Measurements from ENCODE around the gene SPPL3. TPM values are rescaled to one million over a fixed set of nuclear protein-coding genes. Genes with fewer than 3 reads are reported as not detected.

Gene SPPL3
- total and polyA plus RNA-seq, 2 experiments from 2014 or later: 20.0 to 67.3 TPM

DNA sequence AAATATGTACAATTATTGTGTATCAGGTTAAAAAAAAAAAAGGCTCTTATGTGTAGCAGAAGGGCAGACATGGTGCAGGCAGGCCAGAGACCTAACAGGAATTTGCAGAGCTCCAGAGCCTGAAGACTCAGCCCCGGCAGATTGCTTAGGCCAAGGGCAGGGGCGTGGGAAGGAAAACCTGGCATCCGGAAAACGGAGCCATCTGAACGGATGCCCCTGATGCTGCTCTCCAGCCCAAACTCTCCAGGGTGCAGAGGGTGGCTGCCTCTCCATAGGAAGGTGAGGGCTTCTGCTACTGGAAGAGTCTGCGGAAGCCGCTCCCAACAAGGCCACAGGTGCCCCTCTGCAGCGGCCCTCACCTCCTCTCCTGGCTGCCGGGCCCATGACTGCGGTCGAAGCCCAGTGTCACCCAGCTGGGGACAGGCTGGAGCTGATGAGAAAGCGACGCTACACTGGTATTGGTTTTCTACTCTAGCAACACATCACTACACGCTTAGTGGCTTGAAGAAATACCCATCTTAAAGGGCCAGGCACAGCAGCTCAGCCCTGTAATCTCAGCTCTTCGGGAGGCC lies 159.2 kb downstream of the SPPL3 start:
- Histone ChIP-seq H4K20me1 (ENCODE audit: insufficient read depth, poor library complexity, severe bottlenecking) (no peaks in the 10 kb centered on the region), H2AFZ (no peak overlapping the region), H3K4me3 (no peak overlapping the region), H3K9me2 (replicated peaks; ENCODE audit: insufficient read depth) (no peaks in the 10 kb centered on the region), H3K36me3 (replicated peaks; ENCODE audit: insufficient read depth, low read depth) (no peaks in the 10 kb centered on the region), H3K4me1 (ENCODE audit: insufficient read depth) (no peaks in the 10 kb centered on the region), H3K79me2 (no peaks in the 10 kb centered on the region), H3K4me2 (no peak overlapping the region), H3K9me3 (ENCODE audit: low read depth) (no peaks in the 10 kb centered on the region), H3K27me3 (no peaks in the 10 kb centered on the region), H3K27ac (no peak overlapping the region)
- TF ChIP-seq CTCF (IDR thresholded peaks at IDR 0.05; ENCODE audit: poor library complexity): no peak
- no peak for TF ChIP-seq EZH2 (IDR thresholded peaks at IDR 0.05; ENCODE audit: borderline replicate concordance)
- no peak for TF ChIP-seq EZH2phosphoT487 (IDR thresholded peaks at IDR 0.05; ENCODE audit: low read depth, severe bottlenecking, unreplicated experiment)
- DNase-seq (ENCODE audit: low spot score): no peak
- WGBS (ENCODE audit: low lambda C conversion rate, missing lambda C conversion rate): 89% methylated on average over 15 of the region's 15 CpGs

GRCh38 chr12:120741476-120742421 lies 162.4 kb downstream of the SPPL3 start:
- no peak overlapping the region for H3K27ac ChIP-seq
- no peaks in the 10 kb centered on the region for H3K4me1 ChIP-seq (ENCODE audit: insufficient read depth)
- no peak overlapping the region for H3K4me2 ChIP-seq
- no peaks in the 10 kb centered on the region for H3K27me3 ChIP-seq
- no peak for DNase-seq (ENCODE audit: low spot score)
- no peaks in the 10 kb centered on the region for H3K9me2 ChIP-seq (replicated peaks; ENCODE audit: insufficient read depth)
- TF ChIP-seq CTCF (IDR thresholded peaks at IDR 0.05; ENCODE audit: poor library complexity) (no peak), EZH2 (IDR thresholded peaks at IDR 0.05; ENCODE audit: borderline replicate concordance) (no peak), EZH2phosphoT487 (IDR thresholded peaks at IDR 0.05; ENCODE audit: low read depth, severe bottlenecking, unreplicated experiment) (no peak)
- no peaks in the 10 kb centered on the region for H3K79me2 ChIP-seq
- no peaks in the 10 kb centered on the region for H3K36me3 ChIP-seq (replicated peaks; ENCODE audit: insufficient read depth, low read depth)
- H3K4me3 ChIP-seq: no peak overlapping the region
- WGBS (ENCODE audit: low lambda C conversion rate, missing lambda C conversion rate): 91% methylated on average over 32 of the region's 33 CpGs
- no peak overlapping the region for H2AFZ ChIP-seq
- H4K20me1 ChIP-seq (ENCODE audit: insufficient read depth, poor library complexity, severe bottlenecking): no peaks in the 10 kb centered on the region
- no peaks in the 10 kb centered on the region for H3K9me3 ChIP-seq (ENCODE audit: low read depth)

- Histone ChIP-seq H4K20me1 (ENCODE audit: insufficient read depth, poor library complexity, severe bottlenecking) (no peaks in the 10 kb centered on the region), H3K36me3 (replicated peaks; ENCODE audit: insufficient read depth, low read depth) (no peaks in the 10 kb centered on the region), H3K4me1 (ENCODE audit: insufficient read depth) (no peaks in the 10 kb centered on the region), H3K9me3 (ENCODE audit: low read depth) (no peaks in the 10 kb centered on the region), H3K27me3 (no peaks in the 10 kb centered on the region), H3K4me2 (no peak overlapping the region), H3K9me2 (replicated peaks; ENCODE audit: insufficient read depth) (no peaks in the 10 kb centered on the region), H3K27ac (no peak overlapping the region), H2AFZ (no peak overlapping the region), H3K79me2 (no peaks in the 10 kb centered on the region), H3K4me3 (no peak overlapping the region)
- no peak for DNase-seq (ENCODE audit: low spot score)
- TF ChIP-seq EZH2 (IDR thresholded peaks at IDR 0.05; ENCODE audit: borderline replicate concordance) (no peak), EZH2phosphoT487 (IDR thresholded peaks at IDR 0.05; ENCODE audit: low read depth, severe bottlenecking, unreplicated experiment) (no peak), CTCF (IDR thresholded peaks at IDR 0.05; ENCODE audit: poor library complexity) (no peak)
- WGBS (ENCODE audit: low lambda C conversion rate, missing lambda C conversion rate): 93% methylated on average over 15 of the region's 15 CpGs
Observed at GRCh38 chr12:120740871-120741270, 163.3 kb downstream of the SPPL3 start.

Data from hepatocyte (in vitro differentiated cells).